A673 (cell line): Measurements from ENCODE around the gene BMPR1A. TPM values are rescaled to one million over a fixed set of nuclear protein-coding genes. Genes with fewer than 3 reads are reported as not detected.

Experiments used
- BruUV-seq: library from RNA; stranded (reverse); fragments of 400-500 nt; replicated peaks from 2 replicates; lab custom pipeline; 2021; lab: Mats Ljungman, UMichigan
- CTCF ChIA-PET: fragments of 300-600 bp; sonication (Branson Sonifier 250); formaldehyde crosslinking; loops from one replicate; lab custom pipeline; 2022; ENCODE audit warnings: antibody characterized with exemption; lab: Charles Lee
- POLR2A ChIA-PET: fragments of 300-600 bp; sonication (Branson Sonifier 250); formaldehyde crosslinking; loops from one replicate; lab custom pipeline; 2022; ENCODE audit warnings: antibody characterized with exemption; ENCODE audit not compliant: low non-redundant PET; lab: Charles Lee
- DNase-seq: peaks from one replicate; pipeline ENCODE4 v3.0.0-alpha.2; 2015; ENCODE audit warnings: low spot score
- H3K27ac ChIP-seq: fragments of 200-600 bp; sonication (generic); 2 replicates; pipeline ENCODE4 v1.5.1; 2016; ENCODE audit warnings: mixed run types, low read depth, mild to moderate bottlenecking, mixed read lengths, antibody characterized with exemption, low read length; ENCODE audit not compliant: poor library complexity, severe bottlenecking
- H3K27me3 ChIP-seq: fragments of 200-600 bp; sonication (generic); replicated peaks from 2 replicates; pipeline ENCODE4 v1.6.1; 2017; ENCODE audit warnings: mixed run types, low read depth, mild to moderate bottlenecking, mixed read lengths, antibody characterized with exemption, low read length; ENCODE audit not compliant: insufficient read depth, poor library complexity
- H3K36me3 ChIP-seq: fragments of 200-600 bp; sonication (generic); 2 replicates; pipeline ENCODE4 v1.6.1; 2016; ENCODE audit warnings: mixed run types, mild to moderate bottlenecking, mixed read lengths, antibody characterized with exemption, low read length; ENCODE audit not compliant: insufficient read depth, poor library complexity, severe bottlenecking
- H3K4me1 ChIP-seq: fragments of 200-600 bp; sonication (generic); 2 replicates; pipeline ENCODE4 v1.6.1; 2017; ENCODE audit warnings: mixed run types, mild to moderate bottlenecking, mixed read lengths, antibody characterized with exemption, low read length; ENCODE audit not compliant: insufficient read depth, poor library complexity, severe bottlenecking
- H3K4me3 ChIP-seq: fragments of 200-600 bp; sonication (generic); 2 replicates; pipeline ENCODE4 v1.5.1; 2016; ENCODE audit warnings: low read depth, mixed run types, mild to moderate bottlenecking, mixed read lengths, low read length; ENCODE audit not compliant: poor library complexity, severe bottlenecking
- H3K9me3 ChIP-seq: fragments of 200-600 bp; sonication (generic); 2 replicates; pipeline ENCODE4 v1.6.1; 2016; ENCODE audit warnings: mixed run types, low read depth, mild to moderate bottlenecking, mixed read lengths, antibody characterized with exemption, low read length; ENCODE audit not compliant: poor library complexity, severe bottlenecking
- CTCF ChIP-seq: fragments of 300-800, 200-600 bp; sonication (generic); conservative IDR thresholded peaks from 2 replicates; pipeline ENCODE4 v1.5.1; 2017; ENCODE audit warnings: low read depth, mild to moderate bottlenecking, antibody characterized with exemption, low read length, moderate library complexity, mixed read lengths
- EZH2 ChIP-seq: fragments of 200-600 bp; sonication (generic); IDR thresholded peaks from 2 replicates; pipeline ENCODE4 v1.6.1; 2017; ENCODE audit warnings: borderline replicate concordance, low read depth, mild to moderate bottlenecking, mixed read lengths, antibody characterized with exemption, low read length; ENCODE audit not compliant: poor library complexity, severe bottlenecking
- intact Hi-C: fragments of 100-400 bp; cut with micrococcal nuclease; formaldehyde crosslinking; loops from one replicate; pipeline ENCODE4 v1.10.0; 2022; ENCODE audit not compliant: unreplicated experiment
- total RNA-seq: library from RNA; stranded (reverse); gene quantifications from 2 replicates; pipeline ENCODE4 v1.2.3, GENCODE V29; 2021

BMPR1A gene
- total RNA-seq, 1 experiment from 2014 or later, result 136 TPM

DNA sequence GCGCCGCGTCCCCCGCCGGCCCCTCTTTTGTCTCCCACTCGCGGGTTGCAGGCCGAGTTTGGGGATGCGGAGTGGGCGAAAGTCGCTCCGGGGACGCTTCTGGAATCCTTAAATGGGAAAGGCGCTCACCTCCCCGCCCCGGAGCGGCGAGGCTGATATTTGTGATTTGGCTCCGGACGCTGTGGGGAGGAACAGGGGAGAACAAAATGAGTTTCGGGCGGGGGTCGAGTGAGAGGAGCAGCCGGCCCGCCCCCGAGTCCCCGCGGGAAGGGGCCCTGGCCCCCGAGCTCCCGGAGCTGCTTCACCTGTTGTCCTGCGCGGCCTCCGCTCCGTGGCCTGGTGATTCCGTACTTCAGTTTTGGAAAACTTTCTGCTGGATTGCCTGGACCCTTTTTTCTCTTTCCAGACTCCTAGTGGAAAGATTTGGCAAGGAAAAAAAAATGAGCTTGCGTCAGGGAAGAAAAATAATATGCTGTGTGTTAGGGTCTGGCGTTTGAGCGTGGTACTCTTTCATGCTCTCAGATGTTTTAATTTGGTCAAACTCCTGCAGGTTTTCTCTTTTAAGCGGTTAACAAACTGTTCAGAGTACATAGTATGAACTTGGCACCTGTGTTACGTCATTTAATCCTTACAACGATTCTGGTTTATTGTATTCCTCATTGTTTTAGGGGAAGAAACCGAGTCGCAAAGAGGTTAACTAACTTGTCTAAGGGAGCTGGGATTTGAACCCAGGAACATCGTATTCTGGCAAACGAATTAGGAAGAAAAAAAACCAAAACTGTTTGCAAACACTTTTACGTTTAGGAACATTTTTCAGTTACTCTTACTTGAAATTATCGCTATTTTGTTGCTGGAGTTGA is 924 bp downstream of the BMPR1A start:
- Histone ChIP-seq H3K4me3 (peak overlapping the region; percentile 93), H3K36me3 (peaks cover 5% of the 10 kb centered on the region), H3K27me3 (no peaks in the 10 kb centered on the region), H3K27ac (peak overlapping the region; percentile 97), H3K4me1 (peaks cover 48% of the 10 kb centered on the region), H3K9me3 (no peaks in the 10 kb centered on the region)
- peak; percentile 43; the same call in 1 of the 2 replicates for TF ChIP-seq CTCF
- no peak for TF ChIP-seq EZH2
- BruUV-seq, result no TSS peak
- DNase-seq, result peak; percentile 84
- intact Hi-C loops, result loop anchor here (2.0 to 5.0 kb wide), 2 partner anchors 41 to 130 kb away; no protein-coding TSS in a partner anchor
- ChIA-PET POLR2A (interaction anchor here (0.6 to 0.7 kb wide), 2 partner anchors 63 to 161 kb away, joined by 3 to 4 read pairs; no protein-coding TSS in a partner anchor), CTCF (interaction anchor here (0.6 to 1.7 kb wide), 4 partner anchors 10 to 72 kb away, joined by 3 to 4 read pairs (median 3); no protein-coding TSS in a partner anchor)

DNA sequence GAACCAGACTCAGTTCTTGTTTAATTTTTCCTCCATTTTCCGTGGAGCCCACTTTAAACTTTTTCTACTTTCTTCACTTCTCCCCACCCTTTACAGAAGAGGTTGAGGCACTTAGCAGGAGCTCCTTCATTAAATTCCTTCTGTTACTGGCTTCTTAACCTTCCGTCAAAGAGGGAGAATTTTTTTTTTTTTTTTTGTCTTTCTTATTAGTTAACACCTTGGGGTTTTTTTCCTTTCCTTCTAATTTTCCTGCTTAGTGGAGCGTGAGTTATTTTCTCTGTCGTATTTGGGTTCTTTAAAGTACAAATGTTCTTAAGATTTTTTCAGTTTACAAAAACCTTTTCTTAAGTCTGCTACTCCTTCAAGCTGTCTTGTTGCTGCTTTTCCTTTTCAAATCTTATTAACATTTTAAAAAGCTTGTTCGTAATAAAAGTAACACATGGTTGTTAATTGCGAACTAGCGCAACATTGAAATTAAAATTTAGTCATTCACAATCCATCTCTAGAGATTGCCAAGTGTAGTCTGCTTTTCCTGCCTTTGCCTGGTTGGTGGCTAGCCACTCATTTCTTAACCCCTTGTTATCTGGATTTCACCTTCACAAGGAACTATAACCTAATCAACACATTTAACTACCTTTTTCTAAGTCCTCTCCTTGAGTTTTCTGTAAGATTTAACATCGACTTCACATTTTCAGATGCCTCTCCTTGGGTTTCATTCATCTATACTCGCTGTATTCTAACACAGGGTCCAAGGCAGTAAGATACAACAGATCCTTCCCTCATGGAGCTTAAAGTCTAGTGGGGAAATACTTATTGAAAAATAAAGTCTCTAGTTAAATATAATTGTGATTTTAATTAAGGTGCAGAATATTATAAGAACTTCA is 2.0 kb downstream of the BMPR1A start:
- intact Hi-C loops, result loop anchor here (5.0 kb wide), 1 partner anchor 129 kb away; no protein-coding TSS in a partner anchor
- TF ChIP-seq CTCF, result no peak
- TF ChIP-seq EZH2, result no peak
- peaks cover 5% of the 10 kb centered on the region for H3K36me3 ChIP-seq
- H3K4me3 ChIP-seq, result peak overlapping the region; percentile 93
- peaks cover 37% of the 10 kb centered on the region for H3K4me1 ChIP-seq
- ChIA-PET POLR2A (interaction anchor here (0.7 kb wide), 1 partner anchor 160 kb away, joined by 3 read pairs; no protein-coding TSS in a partner anchor), CTCF (interaction anchor here (0.6 to 1.7 kb wide), 4 partner anchors 11 to 107 kb away, joined by 3 to 4 read pairs (median 4); no protein-coding TSS in a partner anchor)
- peak overlapping the region; percentile 97 for H3K27ac ChIP-seq
- no peaks in the 10 kb centered on the region for H3K27me3 ChIP-seq
- H3K9me3 ChIP-seq, result no peaks in the 10 kb centered on the region
- peak; percentile 65 for DNase-seq
- no TSS peak for BruUV-seq
